ENCODE results near the gene PPP1R14B. TPM values are rescaled to one million over a fixed set of nuclear protein-coding genes. Genes with fewer than 3 reads are reported as not detected.

Gene PPP1R14B, protein sequence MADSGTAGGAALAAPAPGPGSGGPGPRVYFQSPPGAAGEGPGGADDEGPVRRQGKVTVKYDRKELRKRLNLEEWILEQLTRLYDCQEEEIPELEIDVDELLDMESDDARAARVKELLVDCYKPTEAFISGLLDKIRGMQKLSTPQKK
- 100 to 1,000 TPM; 142 to 177 TPM for total RNA-seq

DNA sequence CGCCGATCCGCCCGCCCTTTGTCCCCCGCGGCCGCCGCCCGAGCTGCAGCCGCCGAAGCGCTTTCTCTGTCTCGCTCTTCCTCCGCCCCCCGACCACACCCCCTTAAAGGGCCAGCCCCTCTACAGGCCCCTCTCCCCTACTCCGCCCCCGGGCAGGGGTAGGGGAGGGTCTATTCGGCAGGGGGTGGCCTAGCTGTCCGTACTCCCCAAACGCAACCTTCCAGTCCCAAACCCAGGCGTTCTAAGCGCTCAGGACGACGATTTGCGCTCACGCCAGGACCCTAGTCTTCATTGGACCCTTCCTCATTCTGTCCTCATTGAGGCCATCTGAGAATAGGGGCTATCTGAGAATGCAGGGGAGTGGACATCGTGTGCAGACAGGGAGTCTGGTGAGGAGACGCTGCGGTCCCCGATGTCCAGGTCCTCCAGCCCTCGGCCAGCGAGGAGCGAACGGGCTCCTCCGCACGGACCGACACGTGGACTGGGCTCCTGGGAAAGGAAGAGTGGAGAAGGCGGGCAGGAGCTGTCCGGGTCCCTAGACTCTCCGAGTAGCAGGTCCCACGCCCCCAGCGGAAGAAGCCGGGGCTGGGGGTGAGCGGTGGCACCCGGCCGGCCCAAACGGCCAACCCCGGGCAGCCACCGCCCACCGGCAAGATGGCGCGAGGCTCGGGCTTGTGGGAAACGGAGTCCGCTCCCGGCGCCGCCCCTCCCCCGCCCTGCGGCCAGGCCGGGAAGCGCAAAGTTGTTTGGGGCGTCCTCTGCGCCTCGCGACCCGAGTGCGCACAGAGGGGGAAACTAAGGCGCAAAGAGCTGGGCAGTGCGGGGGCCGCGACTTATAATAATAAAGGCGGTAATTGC, at the start of gene PPP1R14B:
TSS of gene PPP1R14B (minus strand) at position 73 of the 858 bp plus-strand sequence. CDS start 270 bp downstream, outside the sequence.
- DNase-seq: peak; percentile 87
- peak within 1 kb of the TSS; percentile 83 for H3K4me3 Mint-ChIP-seq
- H3K9me3 Mint-ChIP-seq (ENCODE audit: low read depth): no peaks in the 10 kb centered on the region
- H3K4me1 Mint-ChIP-seq: peaks cover 39% of the 10 kb centered on the region
- CTCF ChIA-PET: interaction anchor here (1.8 to 12.3 kb wide), 7 partner anchors 21 to 85 kb away, joined by 8 to 146 read pairs (median 14); partner anchors contain the start of genes BAD, CATSPERZ, ESRRA and FERMT3
- H3K27ac Mint-ChIP-seq: peak within 1 kb of the TSS; percentile 90
- H3K36me3 Mint-ChIP-seq: no peaks in the 10 kb centered on the region
- ATAC-seq: peak; percentile 65
- no peaks in the 10 kb centered on the region for H3K27me3 Mint-ChIP-seq

- no peak for ATAC-seq
- Mint-ChIP-seq H3K36me3 (no peaks in the 10 kb centered on the region), H3K27me3 (peaks cover 83% of the 10 kb centered on the region), H3K9me3 (ENCODE audit: low read depth) (no peaks in the 10 kb centered on the region), H3K4me3 (no peak overlapping the region), H3K4me1 (peaks cover 12% of the 10 kb centered on the region), H3K27ac (no peak overlapping the region)
- CTCF ChIA-PET: interaction anchor here (0.5 to 1.3 kb wide), 3 partner anchors 17 to 1398 kb away, joined by 3 to 4 read pairs (median 3); partner anchors contain the start of gene FERMT3
- no peak for DNase-seq
Observed at GRCh38 chr11:64296236-64296635, 49.5 kb upstream of the PPP1R14B start.

DNA sequence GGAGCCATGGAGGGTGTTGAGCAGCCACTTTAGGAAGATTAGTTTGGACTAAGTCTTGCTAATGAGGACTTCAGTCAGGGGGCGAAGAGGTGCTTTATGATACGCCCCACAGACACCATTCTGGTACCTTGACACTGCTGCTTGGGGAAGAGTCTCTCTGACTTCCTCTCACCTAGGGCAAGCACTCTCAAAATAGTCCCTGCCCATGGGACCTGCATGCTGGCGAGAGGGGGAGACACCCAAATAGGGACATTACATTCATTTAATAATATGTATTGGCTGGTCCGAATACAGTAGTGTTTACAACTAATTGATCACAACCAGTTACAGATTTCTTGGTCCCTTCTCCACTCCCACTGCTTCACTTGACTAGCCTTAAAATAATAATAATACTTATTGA, 49.0 kb upstream of the PPP1R14B start:
- Mint-ChIP-seq H3K4me3 (no peak overlapping the region), H3K36me3 (no peaks in the 10 kb centered on the region), H3K27ac (no peak overlapping the region), H3K27me3 (peaks cover 84% of the 10 kb centered on the region), H3K9me3 (ENCODE audit: low read depth) (no peaks in the 10 kb centered on the region), H3K4me1 (peaks cover 9% of the 10 kb centered on the region)
- DNase-seq: no peak
- no peak for ATAC-seq
- CTCF ChIA-PET: no interaction called here

- no peak overlapping the region for H3K4me3 Mint-ChIP-seq
- no peak overlapping the region for H3K27ac Mint-ChIP-seq
- no peaks in the 10 kb centered on the region for H3K36me3 Mint-ChIP-seq
- H3K4me1 Mint-ChIP-seq: peaks cover 3% of the 10 kb centered on the region
- H3K27me3 Mint-ChIP-seq: peaks cover 81% of the 10 kb centered on the region
- CTCF ChIA-PET: interaction anchor here (1.5 kb wide), 1 partner anchor 23 kb away, joined by 3 read pairs; no protein-coding TSS in a partner anchor
- DNase-seq (no peak), ATAC-seq (no peak)
- H3K9me3 Mint-ChIP-seq (ENCODE audit: low read depth): no peaks in the 10 kb centered on the region
Observed at GRCh38 chr11:64294774-64295173, 48.0 kb upstream of the PPP1R14B start.

GRCh38 chr11:64292460-64293254, 45.9 kb upstream of the PPP1R14B start:
- CTCF ChIA-PET: interaction anchor here (1.5 to 15.2 kb wide), 2 partner anchors 10 to 88 kb away, joined by 3 to 188 read pairs; partner anchors contain the start of genes CATSPERZ and ESRRA
- peaks cover 63% of the 10 kb centered on the region for H3K27me3 Mint-ChIP-seq
- H3K4me3 Mint-ChIP-seq: no peak overlapping the region

DNA sequence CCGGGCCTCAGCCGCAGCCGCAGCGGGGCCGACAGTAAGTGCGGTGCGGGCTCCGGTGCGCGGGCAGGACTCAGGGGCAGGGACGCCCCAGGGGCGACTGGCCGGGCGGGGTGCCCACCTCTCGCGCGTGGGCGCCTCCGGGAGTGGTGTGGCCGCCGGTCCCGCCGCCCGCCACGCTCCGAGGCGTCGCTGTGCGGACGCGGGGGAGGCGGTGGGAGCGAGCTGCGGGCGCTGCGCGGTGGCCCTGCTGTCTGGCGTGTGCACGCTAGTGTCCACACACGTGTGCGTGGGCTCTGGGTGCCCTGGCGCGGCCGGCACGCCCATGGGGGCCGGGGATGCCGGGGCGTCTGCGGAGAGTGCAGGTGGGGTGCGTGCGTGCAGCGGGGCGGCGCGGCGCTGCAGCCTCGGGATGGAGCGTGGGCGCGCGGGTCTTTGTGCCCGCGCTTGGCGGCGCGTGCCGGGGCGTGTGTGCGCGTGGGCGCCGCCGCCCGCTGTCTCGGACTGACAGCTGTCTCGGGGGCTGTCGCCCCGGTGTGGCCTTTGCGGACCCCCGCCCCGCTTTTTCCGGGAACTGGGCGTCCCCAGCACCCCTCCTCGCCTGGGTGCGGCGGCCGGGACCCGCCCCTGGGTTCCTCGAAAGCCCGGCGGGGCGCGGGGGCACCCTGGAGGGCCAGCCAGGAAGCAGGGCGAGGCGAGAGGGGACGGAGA, 45.2 kb upstream of the PPP1R14B start:
- H3K27me3 Mint-ChIP-seq: peaks cover 55% of the 10 kb centered on the region
- ATAC-seq: peak; percentile 48
- H3K9me3 Mint-ChIP-seq (ENCODE audit: low read depth): no peaks in the 10 kb centered on the region
- H3K4me3 Mint-ChIP-seq: no peak overlapping the region
- no peaks in the 10 kb centered on the region for H3K36me3 Mint-ChIP-seq
- H3K27ac Mint-ChIP-seq: no peak overlapping the region
- no peak for DNase-seq
- peaks cover 1% of the 10 kb centered on the region for H3K4me1 Mint-ChIP-seq
- CTCF ChIA-PET: interaction anchor here (1.5 to 15.2 kb wide), 2 partner anchors 11 to 87 kb away, joined by 3 to 188 read pairs; partner anchors contain the start of genes CATSPERZ and ESRRA

More at GRCh38 chr11:64292460-64293254, 45.9 kb upstream of the PPP1R14B start:
- H3K4me1 Mint-ChIP-seq: peaks cover 1% of the 10 kb centered on the region
- no peak overlapping the region for H3K27ac Mint-ChIP-seq
- H3K9me3 Mint-ChIP-seq (ENCODE audit: low read depth): no peaks in the 10 kb centered on the region
- ATAC-seq (peak; percentile 20), DNase-seq (no peak)
- no peaks in the 10 kb centered on the region for H3K36me3 Mint-ChIP-seq

- ATAC-seq: no peak
- peaks cover 49% of the 10 kb centered on the region for H3K27me3 Mint-ChIP-seq
- CTCF ChIA-PET: interaction anchor here (15.2 kb wide), 1 partner anchor 12 kb away, joined by 188 read pairs; the partner anchor contains the start of genes CATSPERZ and ESRRA
- no peak within 1 kb of the TSS for H3K4me3 Mint-ChIP-seq
- H3K36me3 Mint-ChIP-seq: no peaks in the 10 kb centered on the region
- no peak within 1 kb of the TSS for H3K27ac Mint-ChIP-seq
- no peak for DNase-seq
- H3K9me3 Mint-ChIP-seq (ENCODE audit: low read depth): no peaks in the 10 kb centered on the region
- H3K4me1 Mint-ChIP-seq: peaks cover 7% of the 10 kb centered on the region
Observed at GRCh38 chr11:64291262-64291751, 44.6 kb upstream of the PPP1R14B start, which contains the start of gene KCNK4. Gene KCNK4, plus strand, starts transcription at chr11:64291302. Its CDS starts 1,717 bp downstream, at chr11:64293019.

DNA sequence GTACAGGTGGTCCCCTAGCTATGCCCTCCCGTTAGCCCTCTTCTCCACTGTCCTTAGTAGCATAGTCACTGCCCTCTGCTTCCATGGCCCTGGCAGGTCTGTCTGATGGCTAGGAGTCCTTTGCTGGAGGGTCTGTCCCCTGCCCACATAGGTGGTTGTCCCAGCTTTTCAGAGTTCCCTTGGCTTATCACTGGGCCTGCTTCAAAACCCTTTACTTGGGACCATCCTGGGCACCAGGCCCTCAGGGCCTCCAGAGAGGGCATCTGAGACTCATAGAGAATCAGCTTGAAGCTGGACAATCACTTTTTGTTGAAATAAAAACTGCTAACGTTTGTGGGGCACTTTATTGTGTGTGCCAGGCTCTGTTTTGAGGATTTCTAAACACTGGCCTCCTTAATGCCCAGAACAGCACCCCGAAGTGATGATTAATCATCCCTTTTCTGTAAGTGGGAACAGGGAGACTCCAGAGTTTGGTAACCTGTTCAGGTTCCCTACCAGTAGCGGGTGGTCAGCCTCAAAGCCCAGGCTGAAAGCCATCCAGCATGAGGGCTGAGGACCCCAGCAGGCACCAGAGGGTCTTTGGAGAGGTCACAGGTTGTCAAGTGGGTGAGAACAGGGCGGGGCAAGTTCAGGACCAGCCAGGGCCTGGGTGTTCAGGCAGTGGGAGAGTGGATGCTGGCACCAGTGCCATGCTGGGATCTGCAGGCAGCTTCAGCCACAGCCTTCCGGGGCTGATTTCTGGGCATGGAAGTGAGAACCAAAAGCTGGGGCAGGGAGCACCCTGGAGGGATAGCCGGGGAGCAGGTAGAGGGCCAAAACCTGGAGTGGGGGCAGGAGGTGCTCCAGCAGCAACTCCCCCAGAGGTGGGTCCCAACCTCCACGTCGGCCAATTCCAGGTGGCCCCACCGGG, 43.9 kb upstream of the PPP1R14B start:
- H3K27ac Mint-ChIP-seq: no peak overlapping the region
- H3K4me1 Mint-ChIP-seq: peaks cover 8% of the 10 kb centered on the region
- H3K36me3 Mint-ChIP-seq: no peaks in the 10 kb centered on the region
- no peaks in the 10 kb centered on the region for H3K9me3 Mint-ChIP-seq (ENCODE audit: low read depth)
- CTCF ChIA-PET: interaction anchor here (1.9 to 15.2 kb wide), 2 partner anchors 12 to 41 kb away, joined by 5 to 188 read pairs; partner anchors contain the start of genes CATSPERZ and ESRRA
- no peak overlapping the region for H3K4me3 Mint-ChIP-seq
- DNase-seq (no peak), ATAC-seq (no peak)
- peaks cover 42% of the 10 kb centered on the region for H3K27me3 Mint-ChIP-seq

GRCh38 chr11:64289002-64289564, 42.3 kb upstream of the PPP1R14B start:
- Mint-ChIP-seq H3K4me3 (no peak overlapping the region), H3K4me1 (peaks cover 10% of the 10 kb centered on the region), H3K27ac (no peak overlapping the region), H3K9me3 (ENCODE audit: low read depth) (no peaks in the 10 kb centered on the region), H3K27me3 (peaks cover 29% of the 10 kb centered on the region), H3K36me3 (no peaks in the 10 kb centered on the region)
- CTCF ChIA-PET: interaction anchor here (1.9 to 15.2 kb wide), 2 partner anchors 14 to 43 kb away, joined by 5 to 188 read pairs; partner anchors contain the start of genes CATSPERZ and ESRRA
- no peak for DNase-seq
- no peak for ATAC-seq

- Mint-ChIP-seq H3K36me3 (no peaks in the 10 kb centered on the region), H3K4me3 (no peak overlapping the region), H3K27ac (no peak overlapping the region), H3K9me3 (ENCODE audit: low read depth) (no peaks in the 10 kb centered on the region), H3K27me3 (peaks cover 22% of the 10 kb centered on the region), H3K4me1 (peaks cover 12% of the 10 kb centered on the region)
- CTCF ChIA-PET: interaction anchor here (1.9 to 15.2 kb wide), 2 partner anchors 15 to 44 kb away, joined by 5 to 188 read pairs; partner anchors contain the start of genes CATSPERZ and ESRRA
- ATAC-seq: no peak
- no peak for DNase-seq
Observed at GRCh38 chr11:64288353-64288750, 41.6 kb upstream of the PPP1R14B start.

All from activated CD8-positive, alpha-beta memory T cell treated with anti-CD3 and anti-CD28 coated beads, Interleukin-2, amount 10 ng/mL, durations not matched to agents 7 days and 5 days (primary cell).